ENCODE measurements around the gene DRICH1. TPM values are rescaled to one million over a fixed set of nuclear protein-coding genes. Genes with fewer than 3 reads are reported as not detected.

DRICH1 gene
- total RNA-seq, 1 experiment from 2014 or later = not detected

- ATAC-seq (no peak), DNase-seq (ENCODE audit: low read depth, low spot score) (no peak)
- no peaks in the 10 kb centered on the region for H3K9me3 ChIP-seq (ENCODE audit: control insufficient read depth, insufficient read depth, low read depth, low read length)
- intact Hi-C loops (cut with micrococcal nuclease; ENCODE audit: unreplicated experiment) (no loop called here), in situ Hi-C loops (cut with HindIII; ENCODE audit: low pct_unique_long_range_greater_than_20kb, low sequenced_read_pairs) (no loop called here)
- BruUV-seq (replicated peaks) = no TSS peak
- ChIA-PET CTCF (no interaction called here), POLR2A (no interaction called here)
- no peaks in the 10 kb centered on the region for H3K4me1 ChIP-seq (ENCODE audit: control insufficient read depth, insufficient read depth, low read length)
- H3K36me3 ChIP-seq (ENCODE audit: control insufficient read depth, insufficient read depth, low read length) = no peaks in the 10 kb centered on the region
- TF ChIP-seq POLR2AphosphoS5 (IDR thresholded peaks at IDR 0.05; ENCODE audit: low read depth, low read length) = no peak
- no peak for TF ChIP-seq REST (IDR thresholded peaks at IDR 0.05; ENCODE audit: insufficient read depth in 1 of 2, low read depth in 2 of 2, low read length in 1 of 2)
- no peak for TF ChIP-seq CTCF (IDR thresholded peaks at IDR 0.05)
- TF ChIP-seq TCF7L2 (IDR thresholded peaks at IDR 0.05; ENCODE audit: low read depth, low read length) = no peak
- TF ChIP-seq SIN3A (IDR thresholded peaks at IDR 0.05; ENCODE audit: borderline replicate concordance, insufficient read depth, low read depth, low read length) = no peak
- H3K4me3 ChIP-seq (ENCODE audit: low read depth in 2 of 2, low read length in 2 of 2) = no peak overlapping the region
- H3K27me3 ChIP-seq (ENCODE audit: control insufficient read depth, insufficient read depth, low read length) = no peaks in the 10 kb centered on the region
- no peak overlapping the region for H3K27ac ChIP-seq (ENCODE audit: low read length)
Measured at GRCh38 chr22:23657727-23658126, 25.6 kb upstream of the DRICH1 start.

GRCh38 chr22:23655891-23656475 lies 23.9 kb upstream of the DRICH1 start:
- Histone ChIP-seq H3K4me3 (ENCODE audit: low read depth in 2 of 2, low read length in 2 of 2) (no peak overlapping the region), H3K9me3 (ENCODE audit: control insufficient read depth, insufficient read depth, low read depth, low read length) (no peaks in the 10 kb centered on the region), H3K27ac (ENCODE audit: low read length) (no peak overlapping the region), H3K4me1 (ENCODE audit: control insufficient read depth, insufficient read depth, low read length) (no peaks in the 10 kb centered on the region), H3K36me3 (ENCODE audit: control insufficient read depth, insufficient read depth, low read length) (no peaks in the 10 kb centered on the region), H3K27me3 (ENCODE audit: control insufficient read depth, insufficient read depth, low read length) (no peaks in the 10 kb centered on the region)
- no TSS peak for BruUV-seq (replicated peaks)
- no peak for ATAC-seq
- CTCF ChIA-PET = no interaction called here
- no peak for TF ChIP-seq TCF7L2 (IDR thresholded peaks at IDR 0.05; ENCODE audit: low read depth, low read length)
- TF ChIP-seq POLR2AphosphoS5 (IDR thresholded peaks at IDR 0.05; ENCODE audit: low read depth, low read length) = no peak
- no peak for TF ChIP-seq REST (IDR thresholded peaks at IDR 0.05; ENCODE audit: insufficient read depth in 1 of 2, low read depth in 2 of 2, low read length in 1 of 2)
- no peak for TF ChIP-seq SIN3A (IDR thresholded peaks at IDR 0.05; ENCODE audit: borderline replicate concordance, insufficient read depth, low read depth, low read length)
- TF ChIP-seq CTCF (IDR thresholded peaks at IDR 0.05) = no peak
- no peak for DNase-seq (ENCODE audit: low read depth, low spot score)
- intact Hi-C loops (cut with micrococcal nuclease; ENCODE audit: unreplicated experiment) = no loop called here
- POLR2A ChIA-PET = no interaction called here
- in situ Hi-C loops (cut with HindIII; ENCODE audit: low pct_unique_long_range_greater_than_20kb, low sequenced_read_pairs) = no loop called here
